T-helper 1 cell treated with Interleukin-12 subunit alpha and Interleukin-12 subunit beta and Interleukin-4 antibody, amounts not matched to agents 30 ng/mL and 1 ng/mL, for 36 hours (primary cell): Measurements from ENCODE around the gene DPH6. TPM values are rescaled to one million over a fixed set of nuclear protein-coding genes. Genes with fewer than 3 reads are reported as not detected.
"Not testable (repeated sequence)": the region's sequence is repeated elsewhere in the genome, so short reads cannot be mapped to it uniquely, and the experiment has no call there.

Experiments used
- intact Hi-C: fragments of 100-400 bp; cut with micrococcal nuclease; formaldehyde crosslinking; loops from one replicate; pipeline ENCODE4 v1.15.1; 2024
- total RNA-seq: library from RNA; stranded (reverse); gene quantifications from 2 replicates; pipeline ENCODE4 v1.2.3, GENCODE V29; 2022

The DPH6 gene
- total RNA-seq, 1 donor from 2014 or later, result 16.9 TPM

DNA sequence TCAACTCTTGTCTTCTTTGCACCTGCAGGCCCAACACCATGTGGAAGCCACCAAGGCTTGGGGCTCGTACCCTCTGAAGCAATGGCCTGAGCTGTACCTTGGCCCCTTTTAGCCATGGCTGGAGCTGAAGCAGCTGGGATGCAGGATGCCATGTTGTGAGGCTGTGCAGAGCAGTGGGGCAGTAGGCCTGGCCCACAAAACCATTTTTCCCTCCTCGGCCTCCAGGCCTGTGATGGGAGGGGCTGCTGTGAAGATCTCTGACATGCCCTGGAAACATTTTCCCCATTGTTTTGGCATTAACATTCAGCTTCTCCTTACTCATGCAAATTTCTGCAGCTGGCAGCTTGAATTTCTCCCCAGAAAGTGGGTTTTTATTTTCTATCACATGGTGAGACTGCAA is 58.5 kb downstream of the DPH6 start:
- intact Hi-C loops, result no loop called here

DNA sequence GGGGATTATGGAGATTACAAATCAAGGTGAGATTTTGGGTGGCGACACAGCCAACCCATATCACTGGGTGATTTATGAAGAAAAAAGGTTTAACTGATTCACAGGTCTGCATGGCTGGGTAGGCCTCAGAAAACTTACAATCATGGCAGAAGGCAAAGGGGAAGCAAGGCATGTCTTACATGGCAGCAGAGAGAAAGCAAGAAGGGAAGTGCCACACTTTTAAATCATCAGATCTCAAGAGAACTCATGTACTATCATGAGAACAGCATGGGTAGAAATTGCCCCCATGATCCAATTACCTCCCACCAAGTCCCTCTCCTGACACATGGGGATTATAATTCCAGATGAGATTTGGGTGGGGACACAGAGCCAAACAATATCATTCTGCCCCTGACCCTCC is 59.7 kb downstream of the DPH6 start:
- intact Hi-C loops, result no loop called here

DNA sequence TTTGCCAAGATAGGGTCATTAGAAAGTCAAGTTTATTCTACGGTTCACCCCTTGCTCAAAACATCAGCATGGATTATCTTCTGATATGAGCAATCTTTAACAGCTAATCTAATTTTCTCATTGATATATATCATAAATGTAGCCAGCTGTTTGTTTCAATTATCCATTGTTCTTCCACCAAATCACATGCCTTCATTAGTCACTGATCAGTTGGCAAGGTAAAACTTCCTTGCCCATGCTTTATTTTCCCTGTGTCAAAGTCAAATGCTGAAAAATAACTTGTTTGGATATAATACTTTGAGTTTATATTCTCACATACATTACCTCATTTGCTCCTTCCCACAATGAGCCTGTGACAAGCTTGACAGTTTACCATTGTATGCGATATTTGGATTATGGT is 60.6 kb downstream of the DPH6 start:
- intact Hi-C loops, result no loop called here

DNA sequence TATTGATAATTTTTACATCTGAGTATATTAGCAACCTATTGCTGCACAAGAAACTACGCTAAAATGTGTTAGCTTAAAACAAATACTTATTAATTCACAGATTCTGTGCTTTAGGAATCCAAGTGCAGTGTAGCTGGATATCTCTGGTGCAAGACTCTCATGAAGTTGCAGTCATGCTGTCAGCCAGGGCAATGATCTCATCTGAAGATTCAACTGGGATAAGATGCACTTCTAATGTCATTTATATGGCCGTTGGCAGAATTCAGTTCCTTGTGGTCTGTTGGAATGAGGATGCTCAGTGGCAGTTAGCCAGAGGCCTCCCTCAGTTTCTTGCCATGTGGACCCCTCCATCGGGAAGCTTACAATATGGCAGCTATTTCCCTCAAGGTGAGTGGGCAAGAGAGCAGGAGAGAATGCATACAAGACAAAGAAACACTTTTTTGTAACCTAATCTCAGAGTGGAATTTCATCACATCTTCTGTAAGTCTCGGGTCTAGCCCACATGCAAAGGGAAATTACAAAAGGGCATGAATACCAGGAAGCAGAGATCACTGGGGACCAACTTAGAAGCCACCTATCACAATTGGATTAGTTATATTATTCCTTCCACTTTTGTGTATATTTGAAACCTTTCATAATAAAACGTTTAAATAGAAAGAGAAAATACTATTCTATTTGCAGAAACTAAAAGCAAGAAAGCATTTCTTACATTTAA is 61.6 kb downstream of the DPH6 start:
- intact Hi-C loops, result no loop called here

DNA sequence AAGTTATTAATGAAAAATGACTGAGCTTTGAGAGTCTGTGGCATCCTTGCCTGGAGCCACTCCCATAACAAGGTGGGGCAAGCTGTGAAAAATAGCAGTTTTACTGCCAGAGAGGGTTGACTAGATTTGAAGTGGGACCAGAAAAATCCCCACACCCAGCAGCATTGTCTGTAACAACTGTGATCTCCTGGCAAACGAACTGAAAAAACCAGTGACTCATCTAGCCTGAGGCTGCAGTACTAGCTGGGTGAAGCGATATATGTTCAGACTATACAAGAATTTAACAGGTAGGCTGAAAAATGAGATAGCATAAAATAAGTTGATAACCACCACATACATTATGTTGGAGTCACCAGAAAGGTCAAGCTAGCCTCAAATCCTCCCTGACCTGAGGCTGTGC is 64.0 kb downstream of the DPH6 start:
- intact Hi-C loops, result no loop called here

DNA sequence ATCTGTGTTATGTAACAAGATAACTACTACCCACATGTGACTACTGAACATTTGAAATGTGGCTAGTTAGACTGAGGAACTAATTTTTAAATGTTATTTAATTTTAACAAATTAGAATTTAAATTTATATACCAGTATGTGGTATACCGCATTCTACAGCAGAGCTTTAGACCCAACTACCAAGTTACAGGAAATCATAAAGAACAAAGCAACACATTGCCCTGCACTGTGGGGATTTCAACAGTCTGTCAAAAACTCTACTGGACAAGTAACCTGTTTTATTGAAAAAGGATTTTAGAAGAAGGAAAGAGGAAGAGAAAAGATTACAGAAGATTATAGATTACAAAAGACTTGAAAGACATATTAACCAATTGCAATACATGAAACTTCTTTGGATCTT is 64.9 kb downstream of the DPH6 start:
- intact Hi-C loops, result no loop called here

DNA sequence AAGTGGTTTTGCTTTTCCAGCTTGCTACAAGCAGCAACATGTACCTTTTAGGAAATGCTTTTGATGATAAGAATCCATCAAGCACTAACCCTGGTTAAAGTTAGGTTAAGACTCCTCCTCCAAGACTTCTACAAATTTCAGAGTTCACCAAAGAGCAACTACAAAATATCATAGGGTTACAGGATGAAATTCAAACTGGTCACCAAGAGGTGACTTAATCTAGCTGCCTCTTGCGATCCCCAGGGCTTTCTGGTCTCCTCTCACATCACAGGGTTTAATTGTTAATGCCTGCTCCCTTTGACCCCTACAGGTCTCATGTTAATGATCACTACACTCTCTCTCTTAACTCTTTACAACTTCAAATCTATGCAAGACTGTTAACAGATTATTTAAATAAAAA is 66.5 kb downstream of the DPH6 start:
- intact Hi-C loops, result no loop called here

DNA sequence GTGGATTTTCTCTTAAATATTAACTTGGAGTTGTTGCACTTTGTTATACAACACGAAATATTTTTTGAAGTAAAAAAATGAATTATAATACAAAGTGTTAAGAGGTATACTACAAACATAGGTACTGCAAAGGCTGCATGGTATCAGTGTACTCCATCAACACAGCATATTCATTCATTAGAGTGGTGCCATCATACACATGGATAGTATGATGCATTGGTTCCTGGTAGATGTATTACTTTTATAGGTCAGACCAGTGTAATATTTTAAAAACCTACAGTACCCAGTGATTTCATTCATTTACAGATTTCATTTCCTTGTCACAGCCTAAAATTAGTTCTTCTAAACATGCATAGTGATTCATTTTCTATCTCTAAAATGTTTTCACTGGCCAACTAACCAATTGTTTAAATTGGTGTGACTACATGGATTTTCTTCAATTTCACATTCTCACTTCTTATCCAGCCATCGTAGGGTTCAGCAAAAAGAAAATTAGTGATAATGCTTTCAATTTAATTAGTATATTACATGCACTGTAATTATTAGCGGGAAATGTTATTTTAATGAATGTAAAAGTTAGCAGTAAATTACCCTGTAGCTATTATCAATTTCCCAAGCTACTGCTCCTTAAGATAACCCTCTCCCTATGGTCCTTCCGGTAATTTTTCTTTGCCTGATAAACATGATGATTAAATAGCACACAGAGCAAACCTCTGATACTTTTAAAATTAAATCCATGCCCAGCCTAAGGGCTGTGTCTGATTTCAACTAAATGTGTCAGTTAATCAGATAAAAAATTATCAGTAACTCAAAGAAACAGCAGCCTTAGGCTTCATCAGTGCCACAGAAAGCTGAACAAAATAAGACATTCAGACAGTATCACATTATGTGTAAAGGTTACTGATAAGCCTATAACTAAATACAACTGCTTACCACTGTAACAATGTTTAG is 68.4 kb downstream of the DPH6 start:
- intact Hi-C loops, result no loop called here

DNA sequence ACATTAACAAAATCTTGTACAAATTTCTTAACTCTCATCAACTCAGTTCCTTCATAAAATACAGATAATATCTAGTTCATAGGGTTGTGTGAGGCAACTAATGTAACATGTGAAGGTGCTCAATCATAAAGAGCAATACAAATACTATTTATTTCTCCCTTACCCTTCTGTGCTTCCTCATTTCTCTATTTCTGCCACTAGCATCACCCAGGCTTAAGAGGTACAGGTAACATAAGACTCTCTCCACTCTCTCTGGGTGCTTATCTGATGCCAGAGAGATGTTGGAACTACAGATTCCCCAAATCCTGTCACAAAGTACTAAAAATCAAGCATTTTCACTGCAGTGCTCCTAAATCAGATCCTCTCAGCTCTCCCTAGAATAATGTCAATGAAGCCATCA is 74.9 kb downstream of the DPH6 start:
- intact Hi-C loops, result no loop called here

DNA sequence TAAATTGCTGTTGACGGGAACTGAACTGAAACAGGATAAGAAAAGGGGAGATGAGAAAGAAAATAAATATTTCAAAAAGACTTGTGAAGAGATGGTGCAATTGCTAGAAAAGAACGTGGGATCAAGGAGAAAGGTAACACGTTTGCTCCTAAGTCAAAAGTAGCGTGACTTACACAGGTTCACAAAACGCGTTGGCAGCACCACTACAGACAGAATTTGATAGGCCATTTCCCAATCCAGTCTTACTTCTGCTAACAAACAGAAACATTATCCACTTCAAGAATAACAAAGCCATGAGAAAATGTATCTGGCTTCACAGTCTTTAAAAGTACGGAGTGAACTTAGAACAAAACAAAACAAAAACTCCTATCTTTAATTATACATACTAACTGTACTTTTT is 75.5 kb downstream of the DPH6 start:
- intact Hi-C loops, result no loop called here

DNA sequence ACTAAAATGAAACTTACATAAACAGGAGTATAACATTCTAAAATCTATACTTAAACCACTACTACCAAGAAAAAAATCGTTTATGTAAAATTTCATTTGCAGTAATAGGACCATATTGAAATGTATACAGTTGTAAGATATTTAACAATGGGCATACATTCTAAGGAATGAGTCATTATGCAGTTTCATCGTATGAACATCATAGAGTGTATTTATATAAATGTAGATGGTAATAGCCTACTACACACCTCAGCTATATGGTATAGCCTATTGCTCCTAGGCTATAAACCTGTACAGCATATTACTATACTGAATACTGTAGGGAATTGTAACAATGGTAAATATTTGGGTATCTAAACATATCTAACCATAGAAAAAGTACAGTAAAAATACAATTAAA is 79.5 kb downstream of the DPH6 start:
- intact Hi-C loops, result no loop called here

DNA sequence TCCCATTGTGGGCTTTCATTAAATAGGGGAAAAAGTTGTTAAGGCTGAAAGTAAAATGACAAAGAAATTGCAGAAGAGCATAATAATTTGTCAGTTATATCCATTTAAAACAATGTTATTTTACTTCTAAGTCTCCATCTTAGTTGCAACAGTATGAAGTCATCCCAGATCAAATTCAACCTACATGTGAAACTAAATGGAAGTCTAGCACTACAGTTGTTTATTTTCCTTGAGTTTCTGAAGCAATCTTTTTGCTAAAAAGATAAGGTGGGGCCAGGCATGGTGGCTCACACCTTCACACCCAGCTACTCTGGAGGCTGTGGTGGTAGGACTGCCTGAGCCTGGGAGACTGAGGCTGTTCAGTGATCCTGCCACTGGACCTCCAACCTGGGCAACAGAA is 80.2 kb downstream of the DPH6 start:
- intact Hi-C loops, result no loop called here

DNA sequence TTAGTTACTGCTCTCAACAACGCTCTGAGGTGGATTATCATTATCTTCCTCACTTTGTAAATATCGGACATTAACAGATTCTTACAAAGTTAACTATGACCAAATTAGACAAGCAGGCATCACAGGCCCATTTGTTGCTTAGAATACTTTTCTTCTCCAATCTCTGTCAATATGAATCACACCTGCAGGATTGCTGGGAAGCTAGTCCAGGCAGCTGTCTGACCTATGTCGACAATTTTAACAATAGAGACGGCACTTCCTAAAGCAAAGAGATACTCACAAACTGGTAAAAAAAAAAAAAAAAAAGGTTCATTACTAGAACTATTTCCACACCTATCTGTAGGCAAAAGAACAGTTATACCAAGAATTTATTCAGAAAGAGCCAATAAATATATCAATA is 85.3 kb downstream of the DPH6 start:
- intact Hi-C loops, result no loop called here

DNA sequence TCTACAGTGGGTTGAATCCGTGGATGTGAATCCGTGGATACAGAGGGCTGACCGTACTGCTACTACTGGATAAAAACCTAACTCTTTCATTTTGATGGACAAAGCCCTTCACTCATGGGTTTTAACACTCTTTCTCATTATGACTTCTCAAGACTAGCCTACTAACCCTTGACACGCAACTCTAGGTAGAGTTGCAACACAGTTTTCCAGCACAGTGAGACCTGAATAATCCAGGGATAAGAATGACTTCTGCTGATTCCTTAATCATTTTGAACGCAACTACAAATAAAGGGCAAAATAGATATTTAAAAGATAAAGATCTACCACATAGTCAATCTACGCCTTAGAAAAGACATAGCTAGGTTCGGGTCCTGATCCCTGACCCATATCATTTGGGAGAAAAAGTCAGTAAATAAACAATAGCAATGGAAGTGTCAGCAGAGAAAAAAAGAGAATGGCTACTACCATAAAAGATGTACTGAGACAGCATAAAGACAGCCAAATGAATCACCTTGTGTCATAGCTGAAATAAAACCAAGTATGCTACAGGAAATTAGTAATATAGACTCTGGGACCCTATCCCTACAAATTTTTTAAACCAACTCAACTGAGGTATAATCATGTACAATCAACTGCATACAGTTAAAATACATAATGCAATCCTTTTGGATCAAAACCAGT is 87.6 kb downstream of the DPH6 start:
- intact Hi-C loops, result no loop called here

DNA sequence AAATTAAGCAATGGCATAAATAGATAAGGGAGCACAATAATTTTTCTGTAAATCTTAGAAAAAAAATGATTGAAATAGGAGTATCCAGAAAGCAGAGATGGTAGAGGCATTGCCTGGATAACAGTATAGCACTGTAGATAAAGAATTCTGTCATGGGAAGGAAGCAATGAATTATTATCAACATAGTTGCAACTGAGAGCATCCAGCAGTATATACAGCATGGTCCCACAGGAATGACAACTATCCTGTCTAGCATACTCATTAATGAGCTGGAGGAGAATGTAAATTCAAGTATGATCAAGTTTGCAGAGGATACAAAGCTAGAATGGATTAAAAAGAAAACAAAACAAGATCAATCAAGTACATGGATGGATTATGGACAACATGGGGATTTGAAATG is 90.8 kb downstream of the DPH6 start:
- intact Hi-C loops, result no loop called here

DNA sequence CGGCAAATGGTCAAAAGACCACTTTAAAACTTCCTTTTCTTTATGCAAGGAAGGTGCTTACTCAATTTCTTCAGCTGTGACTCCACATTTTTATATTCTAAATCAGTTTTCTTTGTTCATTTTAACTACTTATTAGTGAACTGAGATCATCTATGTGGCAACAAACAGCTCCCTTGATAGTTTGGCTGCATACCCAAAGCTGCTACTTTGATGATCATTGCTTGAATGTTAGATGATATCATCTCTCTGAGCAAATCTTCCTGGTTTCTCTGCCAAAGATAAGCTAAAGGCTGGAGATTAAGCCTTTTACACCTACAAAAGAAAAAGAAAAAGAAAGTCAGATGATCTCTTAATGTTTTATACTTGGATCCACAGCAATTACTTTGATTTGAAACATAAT is 95.5 kb downstream of the DPH6 start:
- intact Hi-C loops, result no loop called here

DNA sequence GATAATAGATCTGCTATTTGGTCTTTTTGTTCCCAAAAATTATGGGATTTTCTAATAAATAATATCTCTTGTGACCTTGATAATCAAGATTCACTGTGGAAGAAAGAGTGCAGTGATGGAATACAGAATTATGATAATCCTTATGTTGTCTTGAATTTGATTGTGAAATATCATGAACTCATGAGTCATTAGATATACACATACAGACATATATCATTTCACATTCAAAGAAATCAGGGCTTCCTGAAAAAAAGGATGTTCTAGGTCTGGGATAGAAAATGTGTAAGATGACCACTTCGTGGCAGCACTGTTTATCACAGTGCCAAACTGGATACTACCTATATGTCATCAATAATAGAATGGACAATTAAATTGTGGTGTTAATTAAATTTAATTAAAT is 97.7 kb downstream of the DPH6 start:
- intact Hi-C loops, result no loop called here

DNA sequence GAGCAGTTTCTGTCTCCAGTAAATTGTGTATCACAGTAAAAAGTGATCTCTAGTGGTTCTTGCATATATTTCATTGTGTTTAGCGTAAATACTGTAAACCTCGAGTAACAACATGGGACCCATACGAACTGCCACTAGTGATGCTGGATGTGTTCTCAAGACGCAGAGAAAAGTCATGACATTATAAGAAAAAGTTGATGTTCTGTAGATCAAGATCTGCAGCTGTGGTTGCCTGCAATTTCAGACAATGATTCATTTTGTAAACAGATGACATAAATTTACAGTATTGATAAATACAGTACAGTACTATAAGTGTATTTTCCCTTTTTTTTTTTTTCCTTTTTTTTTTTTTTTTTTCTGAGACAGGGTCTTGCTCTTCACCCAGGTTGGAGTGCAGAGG is 100.1 kb downstream of the DPH6 start:
- intact Hi-C loops, result loop anchor here (2.0 kb wide), 1 partner anchor 157 kb away; no protein-coding TSS in a partner anchor

DNA sequence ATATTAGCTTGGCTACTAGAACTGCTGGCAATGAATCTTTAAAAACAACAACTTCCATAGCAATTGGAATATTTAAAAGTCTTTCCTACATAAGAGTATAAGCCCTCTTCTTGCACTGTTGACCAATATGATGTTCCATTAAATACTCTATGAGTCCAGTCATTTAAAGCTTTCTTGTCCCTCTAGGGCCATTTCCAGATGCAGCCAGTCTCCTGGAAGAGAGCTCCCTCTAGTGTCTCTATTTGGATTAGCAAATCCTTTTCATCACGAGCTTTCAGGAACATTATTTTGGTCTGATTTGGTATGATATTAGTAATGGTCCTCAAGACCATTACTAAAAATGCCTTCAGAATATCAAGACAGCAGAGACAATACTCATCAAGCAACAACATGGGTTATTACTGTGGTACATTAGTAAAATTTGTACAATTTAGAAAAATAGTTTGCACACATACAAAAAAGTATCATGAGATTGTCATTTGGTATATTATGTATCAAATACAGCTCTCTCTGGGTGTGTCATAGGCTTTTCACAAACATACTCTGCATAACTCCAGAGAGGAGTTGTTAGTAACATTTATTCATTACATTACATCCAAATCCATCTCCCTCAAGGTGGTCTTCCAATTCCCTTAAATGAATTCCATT is 101.3 kb downstream of the DPH6 start:
- intact Hi-C loops, result loop anchor here (1.0 to 2.0 kb wide), 2 partner anchors 156 to 366 kb away; no protein-coding TSS in a partner anchor

DNA sequence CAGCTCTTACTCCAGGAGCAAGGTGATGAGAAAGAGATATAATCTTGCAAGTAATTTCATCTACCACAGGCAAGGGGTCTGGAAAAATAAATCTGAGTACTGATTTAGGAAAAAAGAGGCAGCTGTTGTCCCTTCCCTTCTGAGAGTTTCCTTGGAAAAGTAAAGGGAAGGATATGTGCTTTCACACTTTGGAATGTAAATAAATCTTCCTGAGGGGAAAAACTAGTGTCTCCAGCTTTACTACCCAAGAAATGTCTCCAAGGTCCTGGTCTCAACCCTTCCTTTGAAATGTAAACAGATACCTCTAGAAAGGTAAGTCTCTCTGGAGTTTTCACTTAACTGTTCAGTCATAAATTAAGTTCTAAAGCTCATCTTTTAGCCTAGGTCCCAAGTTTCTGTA is 102.6 kb downstream of the DPH6 start:
- intact Hi-C loops, result no loop called here

DNA sequence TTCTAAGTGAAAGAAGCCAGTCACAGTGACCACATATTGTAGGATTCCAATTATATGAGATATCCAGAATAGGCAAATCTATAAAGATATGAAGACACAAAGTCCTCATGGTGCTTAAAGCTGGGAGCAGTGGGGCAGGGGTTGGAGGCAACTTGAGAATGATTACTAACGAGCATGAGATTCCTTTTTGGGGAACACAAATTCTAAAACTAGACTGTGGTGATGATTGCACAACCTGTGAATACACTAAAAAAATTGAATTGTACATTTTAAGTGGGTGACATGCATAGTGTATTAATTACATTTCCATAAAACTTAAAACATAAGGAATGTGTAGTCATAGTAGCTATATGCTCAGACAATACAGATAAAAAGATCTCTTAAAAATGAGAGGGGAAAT is 103.2 kb downstream of the DPH6 start:
- intact Hi-C loops, result no loop called here

DNA sequence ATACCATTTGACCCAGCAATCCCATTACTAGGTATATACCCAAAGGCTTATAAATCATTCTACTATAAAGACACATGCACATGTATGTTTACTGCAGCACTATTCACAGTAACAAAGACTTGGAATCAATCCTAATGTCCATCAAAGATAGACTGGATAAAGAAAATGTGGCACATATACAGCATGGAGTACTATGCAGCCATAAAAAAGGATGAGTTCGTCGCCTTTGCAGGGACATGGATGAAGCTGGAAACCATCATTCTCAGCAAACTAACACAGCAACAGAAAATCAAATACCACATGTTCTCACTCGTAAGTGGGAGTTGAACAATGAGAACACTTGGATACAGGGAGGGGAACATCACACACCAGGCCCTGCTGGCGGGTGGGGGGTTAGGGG is 104.7 kb downstream of the DPH6 start:
- intact Hi-C loops, result not testable (repeated sequence)
